OCI-LY1 (cell line): ENCODE data around the gene TSC22D2.
A peak's percentile ranks its signal among the peaks of the same experiment; 100 is the strongest.

ENCODE experiments used
- H2AFZ ChIP-seq: fragments of 200-600 bp; sonication (generic), shearing (Covaris generic); 2 replicates; pipeline ENCODE4 v1.6.0; 2014; ENCODE audit warnings: antibody characterized with exemption, mild to moderate bottlenecking, low read length
- H3F3A ChIP-seq: fragments of 200-600 bp; sonication (generic), shearing (Covaris generic); 2 replicates; pipeline ENCODE4 v1.6.0; 2014; ENCODE audit warnings: mild to moderate bottlenecking, antibody characterized with exemption, low read length, moderate library complexity; ENCODE audit not compliant: insufficient read depth
- H3K27ac ChIP-seq: fragments of 200-600 bp; sonication (generic); 2 replicates; pipeline ENCODE4 v1.5.1; 2014; ENCODE audit warnings: low read length, mixed run types, mild to moderate bottlenecking, low read depth; ENCODE audit not compliant: poor library complexity, severe bottlenecking
- H3K27me3 ChIP-seq: fragments of 200-600 bp; sonication (generic); 2 replicates; pipeline ENCODE4 v1.6.0; 2014; ENCODE audit warnings: antibody characterized with exemption, mild to moderate bottlenecking, low read length, moderate library complexity; ENCODE audit not compliant: insufficient read depth
- H3K36me3 ChIP-seq: fragments of 200-600 bp; sonication (generic); 2 replicates; pipeline ENCODE4 v1.6.1; 2014; ENCODE audit warnings: mild to moderate bottlenecking, antibody characterized with exemption, low read length, moderate library complexity, mixed read lengths; ENCODE audit not compliant: insufficient read depth
- H3K4me1 ChIP-seq: fragments of 200-600 bp; sonication (generic); 2 replicates; pipeline ENCODE4 v1.5.1; 2014; ENCODE audit warnings: mild to moderate bottlenecking, low read length, moderate library complexity; ENCODE audit not compliant: insufficient read depth, severe bottlenecking
- H3K4me2 ChIP-seq: fragments of 200-600 bp; sonication (generic), shearing (Covaris generic); 2 replicates; pipeline ENCODE4 v1.6.1; 2014; ENCODE audit warnings: low read length
- H3K4me3 ChIP-seq: fragments of 200-600 bp; sonication (generic); 2 replicates; pipeline ENCODE4 v1.5.1; 2014; ENCODE audit warnings: low read length, low read depth, mild to moderate bottlenecking, mixed read lengths; ENCODE audit not compliant: poor library complexity, severe bottlenecking
- H3K79me2 ChIP-seq: fragments of 200-600 bp; shearing (Covaris generic); 2 replicates; pipeline ENCODE4 v1.6.1; 2016; ENCODE audit warnings: mixed run types, low read length, mixed read lengths; ENCODE audit not compliant: insufficient read depth
- H3K9ac ChIP-seq: fragments of 200-600 bp; sonication (generic), shearing (Covaris generic); 2 replicates; pipeline ENCODE4 v1.6.1; 2014; ENCODE audit warnings: mild to moderate bottlenecking, low read length, mixed read lengths
- H3K9me2 ChIP-seq: fragments of 200-600 bp; sonication (generic), shearing (Covaris generic); 2 replicates; pipeline ENCODE4 v1.6.1; 2014; ENCODE audit warnings: low read depth, mild to moderate bottlenecking, low read length, mixed read lengths
- H3K9me3 ChIP-seq: fragments of 200-600 bp; shearing (Covaris generic); 2 replicates; pipeline ENCODE4 v1.6.1; 2014; ENCODE audit warnings: low read length, mixed read lengths
- H4K20me1 ChIP-seq: fragments of 200-600 bp; sonication (generic), shearing (Covaris generic); 2 replicates; pipeline ENCODE4 v1.6.0; 2016; ENCODE audit warnings: mild to moderate bottlenecking, low read length; ENCODE audit not compliant: insufficient read depth
- EZH2 ChIP-seq: fragments of 200-600 bp; sonication (generic), shearing (Covaris generic); IDR thresholded peaks from 2 replicates; pipeline ENCODE4 v1.8.0; 2017; ENCODE audit warnings: borderline replicate concordance, mixed run types, mild to moderate bottlenecking, antibody characterized with exemption, low read length, moderate library complexity, mixed read lengths
- TF ChIP-seq, protein P1 (sequence below): fragments of 200-600 bp; sonication (generic), shearing (Covaris generic); IDR thresholded peaks from 2 replicates; pipeline ENCODE4 v1.5.1; 2017; ENCODE audit warnings: mild to moderate bottlenecking, antibody characterized with exemption, low read length, moderate library complexity, mixed read lengths

Gene TSC22D2

DNA sequence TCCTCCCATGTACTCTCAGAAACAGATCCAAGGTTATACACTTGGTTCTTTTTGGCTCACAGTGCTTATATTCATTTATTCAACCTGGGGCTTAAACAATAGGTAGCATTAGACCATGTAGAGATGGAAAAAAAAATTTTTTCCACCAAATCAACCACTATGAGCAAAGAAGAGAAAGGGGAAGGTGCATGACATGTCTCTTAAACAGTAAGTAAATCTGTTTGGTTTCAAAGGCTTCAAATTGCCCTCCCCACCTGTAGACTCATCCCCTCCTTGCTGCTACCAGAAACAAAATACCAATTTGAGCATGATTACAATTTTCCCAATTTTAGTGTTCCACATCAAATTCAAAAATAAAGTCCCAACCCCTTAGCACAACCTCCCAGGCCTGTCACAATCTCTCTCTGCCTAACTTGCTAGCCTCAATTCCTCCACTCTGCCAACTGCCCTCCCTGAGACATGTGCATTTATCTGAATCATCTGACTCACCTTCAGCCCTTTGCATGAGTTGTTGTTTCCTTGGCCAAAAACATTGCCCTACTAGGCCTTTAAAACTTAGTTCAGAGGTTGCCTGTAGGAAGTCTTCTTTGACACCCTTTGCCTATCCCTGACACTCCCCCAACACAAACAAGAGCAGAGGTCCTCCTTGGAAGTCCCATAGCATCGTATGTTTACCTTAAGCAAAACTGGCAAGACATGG is 30.3 kb upstream of the TSC22D2 start:
- Histone ChIP-seq H3K4me1 (peaks cover 22% of the 10 kb centered on the region), H3K27me3 (no peaks in the 10 kb centered on the region), H3K9me2 (no peaks in the 10 kb centered on the region), H4K20me1 (no peaks in the 10 kb centered on the region), H3K4me3 (no peak overlapping the region), H3K36me3 (no peaks in the 10 kb centered on the region), H3K79me2 (no peaks in the 10 kb centered on the region), H3K27ac (peak overlapping the region; percentile 42), H3K9me3 (no peaks in the 10 kb centered on the region), H3K4me2 (no peak overlapping the region), H3F3A (no peaks in the 10 kb centered on the region), H3K9ac (no peak overlapping the region), H2AFZ (0 out of 2 replicates have a peak overlapping the region, but pooled peaks have one; percentile 38)
- no peak for TF ChIP-seq EZH2
- TF ChIP-seq, protein P1, sequence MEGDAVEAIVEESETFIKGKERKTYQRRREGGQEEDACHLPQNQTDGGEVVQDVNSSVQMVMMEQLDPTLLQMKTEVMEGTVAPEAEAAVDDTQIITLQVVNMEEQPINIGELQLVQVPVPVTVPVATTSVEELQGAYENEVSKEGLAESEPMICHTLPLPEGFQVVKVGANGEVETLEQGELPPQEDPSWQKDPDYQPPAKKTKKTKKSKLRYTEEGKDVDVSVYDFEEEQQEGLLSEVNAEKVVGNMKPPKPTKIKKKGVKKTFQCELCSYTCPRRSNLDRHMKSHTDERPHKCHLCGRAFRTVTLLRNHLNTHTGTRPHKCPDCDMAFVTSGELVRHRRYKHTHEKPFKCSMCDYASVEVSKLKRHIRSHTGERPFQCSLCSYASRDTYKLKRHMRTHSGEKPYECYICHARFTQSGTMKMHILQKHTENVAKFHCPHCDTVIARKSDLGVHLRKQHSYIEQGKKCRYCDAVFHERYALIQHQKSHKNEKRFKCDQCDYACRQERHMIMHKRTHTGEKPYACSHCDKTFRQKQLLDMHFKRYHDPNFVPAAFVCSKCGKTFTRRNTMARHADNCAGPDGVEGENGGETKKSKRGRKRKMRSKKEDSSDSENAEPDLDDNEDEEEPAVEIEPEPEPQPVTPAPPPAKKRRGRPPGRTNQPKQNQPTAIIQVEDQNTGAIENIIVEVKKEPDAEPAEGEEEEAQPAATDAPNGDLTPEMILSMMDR = no peak

DNA sequence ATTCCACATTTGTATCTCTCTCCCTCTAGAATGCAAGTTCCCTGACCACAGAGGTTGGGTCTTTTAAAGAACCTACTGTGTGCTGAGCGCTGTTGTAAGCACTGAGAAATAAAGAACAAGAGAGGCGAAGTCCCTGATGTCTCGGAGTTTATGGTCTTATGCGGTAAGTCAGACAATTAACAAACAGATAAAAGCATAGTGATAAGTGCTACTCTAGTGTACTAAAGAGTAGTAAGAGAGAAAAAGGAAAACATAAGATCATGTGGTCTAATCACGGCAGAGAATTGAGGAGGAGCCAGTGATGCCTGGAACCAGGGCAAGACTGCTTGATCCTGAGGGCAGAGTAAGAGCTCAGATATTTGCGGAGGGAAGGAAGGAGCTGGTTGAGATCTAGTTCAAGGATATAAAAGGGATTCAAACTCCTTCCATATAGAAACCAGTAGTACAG is 29.8 kb upstream of the TSC22D2 start:
- H3K27ac ChIP-seq = peak overlapping the region; percentile 42
- no peaks in the 10 kb centered on the region for H3K79me2 ChIP-seq
- H3K9ac ChIP-seq = no peak overlapping the region
- H3F3A ChIP-seq = no peaks in the 10 kb centered on the region
- H3K4me3 ChIP-seq = no peak overlapping the region
- 0 out of 2 replicates have a peak overlapping the region, but pooled peaks have one; percentile 38 for H2AFZ ChIP-seq
- no peaks in the 10 kb centered on the region for H3K36me3 ChIP-seq
- H3K4me2 ChIP-seq = no peak overlapping the region
- no peaks in the 10 kb centered on the region for H3K9me3 ChIP-seq
- peaks cover 20% of the 10 kb centered on the region for H3K4me1 ChIP-seq
- no peaks in the 10 kb centered on the region for H3K27me3 ChIP-seq
- TF ChIP-seq EZH2 = no peak
- TF ChIP-seq, protein P1 = no peak
- no peaks in the 10 kb centered on the region for H3K9me2 ChIP-seq
- no peaks in the 10 kb centered on the region for H4K20me1 ChIP-seq

- Histone ChIP-seq H3K4me1 (peaks cover 18% of the 10 kb centered on the region), H2AFZ (no peak overlapping the region), H3K27ac (no peak overlapping the region), H3K4me2 (no peak overlapping the region), H3K9me2 (no peaks in the 10 kb centered on the region), H3K36me3 (no peaks in the 10 kb centered on the region), H3K9me3 (no peaks in the 10 kb centered on the region), H3K27me3 (no peaks in the 10 kb centered on the region), H3K9ac (no peak overlapping the region), H4K20me1 (no peaks in the 10 kb centered on the region), H3K79me2 (no peaks in the 10 kb centered on the region), H3F3A (no peaks in the 10 kb centered on the region), H3K4me3 (no peak overlapping the region)
- TF ChIP-seq, protein P1 = no peak
- no peak for TF ChIP-seq EZH2
Measured at GRCh38 chr3:150379469-150379868, 28.6 kb upstream of the TSC22D2 start.
